ENCODE results near the gene ARPC2.

DNA sequence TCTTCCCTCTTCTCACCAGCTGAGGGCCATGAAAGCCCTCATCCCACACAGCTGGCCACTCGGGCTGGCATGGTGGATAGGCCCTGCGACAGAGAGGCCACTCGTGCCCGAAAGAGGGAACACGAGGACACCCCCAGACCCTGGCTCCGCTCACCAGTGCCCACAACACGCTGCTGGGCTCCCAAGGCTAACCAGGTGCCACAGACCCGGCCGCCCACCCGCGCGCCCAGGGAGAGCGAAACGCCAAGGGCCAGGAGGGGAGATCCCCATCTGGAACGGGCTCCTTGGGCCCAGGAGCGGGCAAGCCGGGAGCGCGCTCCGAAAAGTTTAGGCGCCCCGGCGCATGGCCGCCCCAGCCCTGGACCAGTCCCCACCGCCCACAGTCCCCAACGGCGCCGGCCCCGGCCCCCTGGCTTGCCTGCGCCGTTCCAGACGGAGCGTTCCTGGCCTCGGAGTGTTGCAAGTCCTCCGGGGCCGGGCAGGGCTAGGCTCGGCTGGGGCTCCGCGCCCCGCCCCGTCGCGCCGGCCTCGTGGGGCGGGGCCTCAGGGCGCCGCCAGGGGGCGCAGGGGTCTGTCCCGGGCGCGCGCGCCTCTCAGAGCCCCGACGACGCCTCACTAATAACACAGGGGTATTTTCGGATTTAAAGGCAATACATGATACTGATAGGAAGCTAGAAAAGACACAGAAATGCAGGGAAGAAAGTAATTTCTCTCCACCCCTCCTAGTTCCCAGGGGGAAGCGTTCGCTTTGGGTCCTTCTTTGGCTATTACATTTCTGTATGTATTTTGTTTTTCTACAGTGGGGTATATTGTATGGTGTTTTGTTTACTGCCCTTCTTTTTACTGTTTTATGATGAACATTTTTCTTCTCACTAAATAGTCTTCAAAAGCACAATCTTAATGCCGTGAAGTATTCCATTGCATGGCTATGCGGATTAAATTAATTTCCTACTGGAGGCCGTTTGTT is 75.3 kb downstream of the ARPC2 start, which contains the start of gene TMBIM1:
- no peak for TF ChIP-seq EZH2 (IDR thresholded peaks at IDR 0.05; ENCODE audit: borderline replicate concordance, insufficient read depth, low read length, poor library complexity, severe bottlenecking)
- TF ChIP-seq, protein P1, sequence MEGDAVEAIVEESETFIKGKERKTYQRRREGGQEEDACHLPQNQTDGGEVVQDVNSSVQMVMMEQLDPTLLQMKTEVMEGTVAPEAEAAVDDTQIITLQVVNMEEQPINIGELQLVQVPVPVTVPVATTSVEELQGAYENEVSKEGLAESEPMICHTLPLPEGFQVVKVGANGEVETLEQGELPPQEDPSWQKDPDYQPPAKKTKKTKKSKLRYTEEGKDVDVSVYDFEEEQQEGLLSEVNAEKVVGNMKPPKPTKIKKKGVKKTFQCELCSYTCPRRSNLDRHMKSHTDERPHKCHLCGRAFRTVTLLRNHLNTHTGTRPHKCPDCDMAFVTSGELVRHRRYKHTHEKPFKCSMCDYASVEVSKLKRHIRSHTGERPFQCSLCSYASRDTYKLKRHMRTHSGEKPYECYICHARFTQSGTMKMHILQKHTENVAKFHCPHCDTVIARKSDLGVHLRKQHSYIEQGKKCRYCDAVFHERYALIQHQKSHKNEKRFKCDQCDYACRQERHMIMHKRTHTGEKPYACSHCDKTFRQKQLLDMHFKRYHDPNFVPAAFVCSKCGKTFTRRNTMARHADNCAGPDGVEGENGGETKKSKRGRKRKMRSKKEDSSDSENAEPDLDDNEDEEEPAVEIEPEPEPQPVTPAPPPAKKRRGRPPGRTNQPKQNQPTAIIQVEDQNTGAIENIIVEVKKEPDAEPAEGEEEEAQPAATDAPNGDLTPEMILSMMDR (IDR thresholded peaks at IDR 0.05; ENCODE audit: poor library complexity, severe bottlenecking) = peak; percentile 46
- no peak for TF ChIP-seq POLR2AphosphoS5 (IDR thresholded peaks at IDR 0.05)
- no peak for TF ChIP-seq EP300 (conservative IDR thresholded peaks at IDR 0.05; ENCODE audit: poor library complexity, severe bottlenecking)
- TF ChIP-seq SMC3 (conservative IDR thresholded peaks at IDR 0.05; ENCODE audit: poor library complexity) = no peak
- no peak for TF ChIP-seq REST (IDR thresholded peaks at IDR 0.05; ENCODE audit: borderline replicate concordance)
